ENCODE results near the gene EXOC3L1.

The EXOC3L1 gene

GRCh38 chr16:67180166-67180565 is 9.8 kb downstream of the EXOC3L1 start:
- Histone ChIP-seq H3K9me3 (ENCODE audit: control insufficient read depth, insufficient read depth, low read length) (no peaks in the 10 kb centered on the region), H3K36me3 (ENCODE audit: control insufficient read depth, insufficient read depth, low read length) (peaks cover 5% of the 10 kb centered on the region; the same call in 1 of the 2 replicates), H3K27ac (ENCODE audit: low read length) (no peak overlapping the region), H3K4me1 (ENCODE audit: control insufficient read depth, insufficient read depth, low read length) (peaks cover 10% of the 10 kb centered on the region; the same call in 1 of the 2 replicates), H3K27me3 (ENCODE audit: control insufficient read depth, insufficient read depth, low read length) (peaks cover 24% of the 10 kb centered on the region), H3K4me3 (ENCODE audit: low read length) (no peak overlapping the region)
- DNase-seq (ENCODE audit: low read depth, low spot score) = no peak
- WGBS (ENCODE audit: insufficient coverage, insufficient read length) = no CpG with 5 or more reads among the region's 16 CpGs

GRCh38 chr16:67179421-67180080 is 10.4 kb downstream of the EXOC3L1 start:
- WGBS (ENCODE audit: insufficient coverage, insufficient read length) = no CpG with 5 or more reads among the region's 13 CpGs
- Histone ChIP-seq H3K4me1 (ENCODE audit: control insufficient read depth, insufficient read depth, low read length) (peaks cover 4% of the 10 kb centered on the region; the same call in 1 of the 2 replicates), H3K9me3 (ENCODE audit: control insufficient read depth, insufficient read depth, low read length) (no peaks in the 10 kb centered on the region), H3K36me3 (ENCODE audit: control insufficient read depth, insufficient read depth, low read length) (peaks cover 3% of the 10 kb centered on the region; the same call in 1 of the 2 replicates), H3K27me3 (ENCODE audit: control insufficient read depth, insufficient read depth, low read length) (peaks cover 24% of the 10 kb centered on the region), H3K27ac (ENCODE audit: low read length) (no peak overlapping the region), H3K4me3 (ENCODE audit: low read length) (no peak overlapping the region)
- no peak for DNase-seq (ENCODE audit: low read depth, low spot score)

GRCh38 chr16:67177743-67178699 is 11.9 kb downstream of the EXOC3L1 start:
- peak overlapping the region; percentile 41; the same call in 1 of the 2 replicates for H3K4me3 ChIP-seq (ENCODE audit: low read length)
- WGBS (ENCODE audit: insufficient coverage, insufficient read length) = no CpG with 5 or more reads among the region's 73 CpGs
- no peaks in the 10 kb centered on the region for H3K36me3 ChIP-seq (ENCODE audit: control insufficient read depth, insufficient read depth, low read length)
- no peak for DNase-seq (ENCODE audit: low read depth, low spot score)
- no peaks in the 10 kb centered on the region; the same call in 1 of the 2 replicates for H3K4me1 ChIP-seq (ENCODE audit: control insufficient read depth, insufficient read depth, low read length)
- peaks cover 34% of the 10 kb centered on the region for H3K27me3 ChIP-seq (ENCODE audit: control insufficient read depth, insufficient read depth, low read length)
- no peaks in the 10 kb centered on the region for H3K9me3 ChIP-seq (ENCODE audit: control insufficient read depth, insufficient read depth, low read length)
- no peak overlapping the region for H3K27ac ChIP-seq (ENCODE audit: low read length)

- H3K4me1 ChIP-seq (ENCODE audit: control insufficient read depth, insufficient read depth, low read length) = no peaks in the 10 kb centered on the region; the same call in 1 of the 2 replicates
- H3K27me3 ChIP-seq (ENCODE audit: control insufficient read depth, insufficient read depth, low read length) = peaks cover 43% of the 10 kb centered on the region
- H3K4me3 ChIP-seq (ENCODE audit: low read length) = no peak overlapping the region
- WGBS (ENCODE audit: insufficient coverage, insufficient read length) = no CpG with 5 or more reads among the region's 12 CpGs
- H3K9me3 ChIP-seq (ENCODE audit: control insufficient read depth, insufficient read depth, low read length) = no peaks in the 10 kb centered on the region
- H3K36me3 ChIP-seq (ENCODE audit: control insufficient read depth, insufficient read depth, low read length) = no peaks in the 10 kb centered on the region
- DNase-seq (ENCODE audit: low read depth, low spot score) = no peak
- H3K27ac ChIP-seq (ENCODE audit: low read length) = no peak overlapping the region
These were observed 13.3 kb downstream of the EXOC3L1 start for GRCh38 chr16:67176662-67177061.

- Histone ChIP-seq H3K27me3 (ENCODE audit: control insufficient read depth, insufficient read depth, low read length) (peaks cover 52% of the 10 kb centered on the region), H3K4me3 (ENCODE audit: low read length) (no peak overlapping the region; the same call in 1 of the 2 replicates), H3K9me3 (ENCODE audit: control insufficient read depth, insufficient read depth, low read length) (no peaks in the 10 kb centered on the region), H3K27ac (ENCODE audit: low read length) (no peak overlapping the region), H3K4me1 (ENCODE audit: control insufficient read depth, insufficient read depth, low read length) (peaks cover 2% of the 10 kb centered on the region; the same call in 1 of the 2 replicates), H3K36me3 (ENCODE audit: control insufficient read depth, insufficient read depth, low read length) (no peaks in the 10 kb centered on the region)
- WGBS (ENCODE audit: insufficient coverage, insufficient read length) = no CpG with 5 or more reads among the region's 31 CpGs
- DNase-seq (ENCODE audit: low read depth, low spot score) = no peak
These were observed 15.2 kb downstream of the EXOC3L1 start for GRCh38 chr16:67174706-67175231.

GRCh38 chr16:67173808-67174705 is 15.9 kb downstream of the EXOC3L1 start:
- H3K27ac ChIP-seq (ENCODE audit: low read length) = no peak overlapping the region
- H3K27me3 ChIP-seq (ENCODE audit: control insufficient read depth, insufficient read depth, low read length) = peaks cover 56% of the 10 kb centered on the region
- no peaks in the 10 kb centered on the region for H3K9me3 ChIP-seq (ENCODE audit: control insufficient read depth, insufficient read depth, low read length)
- peak overlapping the region; percentile 22; the same call in 1 of the 2 replicates for H3K4me3 ChIP-seq (ENCODE audit: low read length)
- no peaks in the 10 kb centered on the region for H3K36me3 ChIP-seq (ENCODE audit: control insufficient read depth, insufficient read depth, low read length)
- peaks cover 2% of the 10 kb centered on the region; the same call in 1 of the 2 replicates for H3K4me1 ChIP-seq (ENCODE audit: control insufficient read depth, insufficient read depth, low read length)
- no peak for DNase-seq (ENCODE audit: low read depth, low spot score)
- no CpG with 5 or more reads among the region's 71 CpGs for WGBS (ENCODE audit: insufficient coverage, insufficient read length)

GRCh38 chr16:67173323-67173722 is 16.6 kb downstream of the EXOC3L1 start:
- peaks cover 2% of the 10 kb centered on the region; the same call in 1 of the 2 replicates for H3K4me1 ChIP-seq (ENCODE audit: control insufficient read depth, insufficient read depth, low read length)
- no peaks in the 10 kb centered on the region for H3K9me3 ChIP-seq (ENCODE audit: control insufficient read depth, insufficient read depth, low read length)
- H3K36me3 ChIP-seq (ENCODE audit: control insufficient read depth, insufficient read depth, low read length) = no peaks in the 10 kb centered on the region
- H3K27me3 ChIP-seq (ENCODE audit: control insufficient read depth, insufficient read depth, low read length) = peaks cover 63% of the 10 kb centered on the region
- H3K27ac ChIP-seq (ENCODE audit: low read length) = no peak overlapping the region
- no peak for DNase-seq (ENCODE audit: low read depth, low spot score)
- no CpG with 5 or more reads among the region's 1 CpG for WGBS (ENCODE audit: insufficient coverage, insufficient read length)
- H3K4me3 ChIP-seq (ENCODE audit: low read length) = no peak overlapping the region

DNA sequence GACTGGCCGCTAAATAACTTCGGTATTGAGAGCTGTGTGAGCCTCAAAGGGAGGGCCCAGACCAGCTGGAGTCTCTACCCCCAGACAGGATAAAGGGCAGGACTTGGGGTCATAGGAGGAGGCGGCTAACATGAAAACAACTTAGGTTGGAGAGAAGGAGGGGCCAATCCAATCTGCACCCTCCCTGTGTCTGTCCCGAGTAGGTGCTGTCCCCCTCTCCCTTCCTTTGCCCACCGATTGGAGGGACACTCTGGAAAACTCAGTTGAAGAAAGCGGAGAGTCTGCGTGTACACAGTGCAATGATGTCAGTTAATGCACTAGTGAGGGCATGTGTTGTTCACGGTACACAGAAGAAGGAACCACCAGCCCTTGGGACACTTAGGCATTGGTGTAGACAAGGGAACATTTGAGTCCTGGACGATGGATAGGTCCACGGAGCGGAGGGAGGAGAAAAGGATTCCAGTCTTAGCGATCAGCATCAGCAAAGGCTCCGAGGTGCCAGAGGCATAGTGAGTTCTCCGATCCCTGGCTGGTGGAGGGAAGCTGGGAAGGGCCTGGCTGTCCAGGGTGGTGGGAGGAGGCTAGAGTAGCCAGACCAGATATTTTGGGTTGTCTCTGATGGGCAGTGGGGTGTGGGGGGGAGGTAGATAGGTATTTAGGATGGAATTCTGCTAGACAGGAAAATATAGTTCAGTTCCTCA is 18.8 kb downstream of the EXOC3L1 start:
- DNase-seq (ENCODE audit: low read depth, low spot score) = no peak
- no CpG with 5 or more reads among the region's 14 CpGs for WGBS (ENCODE audit: insufficient coverage, insufficient read length)
- Histone ChIP-seq H3K9me3 (ENCODE audit: control insufficient read depth, insufficient read depth, low read length) (no peaks in the 10 kb centered on the region), H3K4me3 (ENCODE audit: low read length) (peak overlapping the region; percentile 45; the same call in 1 of the 2 replicates), H3K4me1 (ENCODE audit: control insufficient read depth, insufficient read depth, low read length) (peaks cover 4% of the 10 kb centered on the region; the same call in 1 of the 2 replicates), H3K27me3 (ENCODE audit: control insufficient read depth, insufficient read depth, low read length) (peaks cover 75% of the 10 kb centered on the region), H3K27ac (ENCODE audit: low read length) (no peak overlapping the region), H3K36me3 (ENCODE audit: control insufficient read depth, insufficient read depth, low read length) (no peaks in the 10 kb centered on the region)

DNA sequence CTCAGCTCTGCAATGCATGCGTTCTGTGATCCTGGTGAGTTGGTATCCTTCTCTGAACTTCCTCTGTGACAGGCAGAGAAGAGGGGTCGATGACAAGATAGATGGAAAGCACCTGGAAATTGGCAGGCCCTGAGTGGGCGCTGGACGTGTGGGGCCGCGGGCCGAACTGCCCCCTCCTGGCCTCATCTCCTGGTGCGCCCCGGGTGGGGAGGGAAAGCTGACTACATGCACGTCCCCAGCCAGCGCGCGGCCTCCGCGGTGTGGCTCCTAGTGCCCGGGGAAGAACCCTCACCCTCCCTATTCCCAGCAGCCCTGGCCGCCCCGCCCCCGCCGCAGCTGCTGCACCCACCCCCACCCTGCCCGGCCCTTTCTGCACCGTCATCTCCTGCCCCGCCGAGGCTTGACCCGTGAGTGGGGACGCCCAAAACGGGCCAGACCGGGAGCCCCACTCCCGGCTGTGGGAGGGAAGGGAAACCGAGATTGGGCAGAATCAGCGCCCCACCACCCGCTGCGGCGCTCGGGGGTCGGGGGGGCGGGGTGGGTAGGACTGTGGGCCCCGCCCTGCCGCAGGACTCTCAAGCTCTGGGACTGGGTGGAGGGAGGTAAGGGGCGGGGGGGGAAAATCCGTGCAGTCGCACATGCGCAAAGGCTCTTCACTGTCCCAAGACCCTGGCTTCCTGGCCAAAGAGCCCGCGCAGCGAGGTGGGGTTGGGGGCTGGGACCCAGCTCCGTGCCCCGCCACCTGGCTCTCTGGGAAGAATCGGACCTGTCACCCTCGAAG is 19.6 kb downstream of the EXOC3L1 start, which contains the start of gene NOL3:
Gene NOL3, plus strand, starts transcription at position 371 of the 781 bp plus-strand sequence.
- DNase-seq (ENCODE audit: low read depth, low spot score) = no peak

More for the DNA sequence above, 19.6 kb downstream of the EXOC3L1 start, which contains the start of gene NOL3:
- Histone ChIP-seq H3K27ac (ENCODE audit: low read length) (no peak within 1 kb of the TSS), H3K4me1 (ENCODE audit: control insufficient read depth, insufficient read depth, low read length) (peaks cover 7% of the 10 kb centered on the region), H3K36me3 (ENCODE audit: control insufficient read depth, insufficient read depth, low read length) (no peaks in the 10 kb centered on the region), H3K4me3 (ENCODE audit: low read length) (peak within 1 kb of the TSS; percentile 45; the same call in 1 of the 2 replicates), H3K9me3 (ENCODE audit: control insufficient read depth, insufficient read depth, low read length) (no peaks in the 10 kb centered on the region), H3K27me3 (ENCODE audit: control insufficient read depth, insufficient read depth, low read length) (peaks cover 77% of the 10 kb centered on the region)
- no CpG with 5 or more reads among the region's 50 CpGs for WGBS (ENCODE audit: insufficient coverage, insufficient read length)

All from iPS DF 6.9 (cell line).